Hematopoietic multipotent progenitor cell treated with erythropoietin and hydrocortisone succinate and interleukin-3 and kit ligand, for 17 days (in vitro differentiated cells): ENCODE measurements around the gene KRTAP2-4.
"Not testable (repeated sequence)": the region's sequence is repeated elsewhere in the genome, so short reads cannot be mapped to it uniquely, and the experiment has no call there.

Experiments used
- DNase-seq: peaks from one replicate; pipeline ENCODE4 v3.0.0-alpha.2; 2015; ENCODE audit warnings: low spot score

The KRTAP2-4 gene

GRCh38 chr17:41037853-41038350, 27.8 kb downstream of the KRTAP2-4 start:
- DNase-seq, result no peak

- not testable (repeated sequence) for DNase-seq
These were observed 31.2 kb downstream of the KRTAP2-4 start, which contains the start of gene KRTAP1-3 for GRCh38 chr17:41034346-41034935. Gene KRTAP1-3, minus strand, starts transcription at chr17:41034874. Its CDS starts 53 bp downstream, at chr17:41034821.

GRCh38 chr17:41029633-41030245, 35.9 kb downstream of the KRTAP2-4 start, which contains the start of gene KRTAP1-4:
Gene KRTAP1-4, minus strand, starts transcription at chr17:41030195. Its CDS starts 117 bp downstream, at chr17:41030078.
- no peak for DNase-seq

DNA sequence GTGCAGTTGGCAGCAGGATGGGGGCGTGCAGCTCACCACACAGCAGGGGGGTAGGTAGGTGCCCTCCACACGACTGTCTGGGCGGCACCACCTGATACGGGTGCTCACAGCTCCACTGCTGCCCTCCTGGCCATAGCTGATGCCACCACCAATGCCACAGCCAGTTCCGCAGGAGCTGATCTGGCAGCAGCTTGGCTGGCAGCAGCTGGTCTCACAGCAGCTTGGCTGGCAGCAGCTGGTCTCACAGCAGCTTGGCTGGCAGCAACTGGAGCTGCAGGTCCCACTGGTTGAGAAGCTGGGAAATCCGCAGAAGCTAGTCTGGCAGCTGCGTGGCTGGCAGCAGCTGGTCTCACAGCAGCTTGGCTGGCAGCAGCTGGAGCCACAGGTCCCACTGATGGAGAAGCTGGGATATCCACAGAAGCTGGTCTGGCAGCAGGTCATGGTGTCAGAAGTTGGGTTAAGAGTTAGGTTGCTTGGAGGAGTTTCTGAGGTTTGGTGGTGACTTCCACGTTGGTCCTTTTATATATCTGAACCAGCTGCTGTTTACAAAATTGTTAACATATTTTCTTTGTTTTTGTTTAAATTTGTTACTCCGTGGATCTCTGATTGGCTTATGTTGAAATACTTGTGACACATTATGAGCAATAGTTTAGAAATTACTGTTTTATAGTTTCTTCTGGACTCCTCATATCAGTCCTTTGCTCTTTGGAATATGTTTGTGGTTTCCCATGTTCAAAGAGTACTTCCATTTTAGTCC, 38.8 kb downstream of the KRTAP2-4 start, which contains the start of gene KRTAP1-5:
KRTAP1-5 (minus strand) TSS at position 494 of the 757 bp plus-strand sequence; CDS start at position 441, 53 bp downstream.
- no peak for DNase-seq

DNA sequence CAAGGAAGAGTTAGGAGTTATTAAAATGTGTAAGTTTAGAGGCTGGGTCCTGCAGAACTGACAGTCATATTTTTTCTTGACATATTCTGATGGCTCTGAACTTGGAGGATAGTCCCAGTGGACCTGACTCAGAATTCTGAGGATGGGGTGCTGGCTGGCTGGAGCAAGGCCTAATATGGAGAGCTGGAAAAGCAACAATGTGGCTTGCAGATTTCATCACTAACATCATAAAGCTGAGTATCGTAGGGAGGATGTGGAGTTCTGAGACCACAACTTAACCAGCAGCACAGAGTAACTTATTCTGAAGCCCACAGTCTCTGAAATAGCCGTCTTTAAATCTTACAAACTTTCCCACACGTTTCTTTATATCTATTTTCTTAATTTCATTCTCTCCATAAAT, 41.0 kb downstream of the KRTAP2-4 start:
- DNase-seq, result no peak

DNA sequence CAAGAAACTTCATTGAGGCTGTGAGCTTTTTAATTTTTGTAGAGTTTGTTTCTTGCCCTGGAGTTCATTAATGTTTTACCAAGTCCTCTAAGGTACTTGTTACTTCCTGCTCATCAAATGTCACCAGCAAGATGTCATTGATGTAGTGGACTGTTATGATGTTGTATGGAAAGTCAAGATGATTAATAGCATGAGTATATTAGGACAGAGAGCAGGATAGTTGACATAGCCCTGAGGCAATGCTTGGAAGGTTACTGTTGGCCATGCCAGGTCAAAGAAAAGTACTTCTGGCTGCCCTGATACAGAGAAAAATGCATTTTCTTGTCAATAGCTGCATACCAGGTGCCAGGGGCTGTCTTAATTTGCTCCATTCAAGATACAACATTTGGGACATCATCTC, 45.3 kb downstream of the KRTAP2-4 start:
- DNase-seq, result no peak

GRCh38 chr17:41019415-41019814, 46.3 kb downstream of the KRTAP2-4 start:
- DNase-seq, result no peak

DNA sequence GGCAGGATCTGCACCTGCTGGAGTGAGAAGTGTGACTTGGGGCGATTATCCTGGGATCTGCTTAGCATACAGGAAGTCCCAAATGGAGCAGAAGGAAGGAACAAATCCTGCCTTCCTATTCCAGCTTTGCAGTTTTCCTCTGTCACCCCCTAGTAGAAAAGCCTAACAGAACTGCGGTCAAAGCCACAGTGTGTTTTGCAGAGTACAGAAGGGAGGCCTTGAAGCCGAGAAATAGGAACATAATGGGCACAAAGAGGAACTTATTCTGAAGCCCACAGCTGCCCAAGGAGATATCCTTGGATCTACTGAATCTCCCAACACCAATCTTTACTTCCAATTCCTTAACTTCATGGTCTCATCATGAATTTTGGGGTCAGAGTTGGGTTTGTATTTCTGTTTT, 47.1 kb downstream of the KRTAP2-4 start:
- DNase-seq, result no peak

DNA sequence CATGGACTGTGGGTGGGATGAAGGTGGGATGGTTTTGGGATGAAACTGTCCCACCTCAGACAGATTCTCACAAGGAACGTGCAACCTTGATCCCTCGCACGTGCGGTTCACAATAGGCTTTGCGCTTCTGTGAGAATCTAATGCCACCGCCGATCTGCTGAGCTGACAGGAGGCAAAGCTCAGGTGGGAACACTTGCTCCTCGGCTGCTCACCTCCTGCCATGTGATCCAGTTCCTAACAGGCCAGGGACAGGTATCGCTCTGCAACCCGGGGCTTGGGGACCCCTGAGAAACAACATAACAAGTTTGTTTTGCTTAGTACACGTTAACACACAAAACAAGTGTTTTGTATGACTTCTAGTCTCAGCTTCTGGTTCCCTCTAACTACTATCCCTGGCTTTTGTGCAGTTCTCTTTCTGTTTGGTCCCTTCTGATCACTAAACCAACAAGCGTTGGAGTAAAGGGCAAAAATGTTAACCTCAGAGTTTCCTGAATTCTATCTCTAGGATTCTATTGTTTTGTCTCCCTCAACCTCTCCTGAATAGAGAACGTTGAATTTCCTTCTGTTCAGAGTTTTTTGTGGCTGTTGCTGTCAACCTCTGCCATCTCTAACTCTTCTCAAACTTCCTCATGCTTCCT, 49.0 kb downstream of the KRTAP2-4 start:
- no peak for DNase-seq

- no peak for DNase-seq
These were observed 50.2 kb downstream of the KRTAP2-4 start for GRCh38 chr17:41015454-41015853.
